ENCODE data around the gene SNRNP48. TPM values are rescaled to one million over a fixed set of nuclear protein-coding genes. Genes with fewer than 3 reads are reported as not detected.

Gene SNRNP48
- total and polyA plus RNA-seq, 2 of the 8 experiments (the other 6 are each of a cell fraction or from before 2014, with no cell fraction given) = 7.7 to 21.0 TPM

GRCh38 chr6:7615611-7616383 lies 25.8 kb downstream of the SNRNP48 start:
- no peak overlapping the region for H3K4me2 ChIP-seq (ENCODE audit: insufficient read depth in 1 of 2, low read depth in 2 of 2, low read length in 2 of 2)
- no peak overlapping the region for H4K8ac ChIP-seq (ENCODE audit: extremely low read depth, insufficient read depth, low read length)
- no peak overlapping the region for H2BK20ac ChIP-seq (ENCODE audit: low read length)
- H3K9ac ChIP-seq (replicated peaks in 1 of 4; ENCODE audit: extremely low read depth in 1 of 4, low read depth in 3 of 4, low read length in 3 of 4) = no peak overlapping the region
- no peak overlapping the region for H3K56ac ChIP-seq (replicated peaks; ENCODE audit: insufficient read length, low read depth, low read length)
- H3K23ac ChIP-seq (ENCODE audit: insufficient read length) = no peak overlapping the region
- no peak overlapping the region for H2BK12ac ChIP-seq (ENCODE audit: low read depth, low read length)
- H2AFZ ChIP-seq (ENCODE audit: low read length) = no peak overlapping the region
- no peak overlapping the region for H2BK15ac ChIP-seq (ENCODE audit: low read length)
- H3K27ac ChIP-seq (ENCODE audit: low read depth, low read length) = no peak overlapping the region
- H4K20me1 ChIP-seq (replicated peaks in 1 of 2; ENCODE audit: control insufficient read depth in 1 of 2, insufficient read depth in 2 of 2, low read length in 2 of 2) = peaks cover 0 to 2% of the 10 kb centered on the region in 2 experiments
- H3K18ac ChIP-seq (ENCODE audit: extremely low read depth, low read length) = no peak overlapping the region
- H3K36me3 ChIP-seq (ENCODE audit: control insufficient read depth in 2 of 4, insufficient read depth in 4 of 4, low read length in 3 of 4) = peaks cover 0 to 14% (median 9%) of the 10 kb centered on the region in 4 experiments; a peak in 5 of 8 replicates
- WGBS, 2 experiments (ENCODE audit: extremely low coverage in 1 of 2, insufficient coverage in 1 of 2, insufficient read length in 1 of 2, insufficient replicate concordance in 2 of 2, low coverage in 1 of 2, low lambda C conversion rate in 2 of 2, missing lambda C conversion rate in 1 of 2) = 50% methylated on average over 7 of the region's 7 CpGs; no CpG with 5 or more reads in 1 of the 2 experiments
- peak in 1 of 2 experiments; percentile 58 for DNase-seq (ENCODE audit: low read depth in 1 of 2, low spot score in 2 of 2)
- no peak overlapping the region for H4K5ac ChIP-seq (ENCODE audit: insufficient read length, low read depth, low read length)
- H3K23me2 ChIP-seq (ENCODE audit: low read depth, low read length) = no peaks in the 10 kb centered on the region
- POLR2A ChIA-PET (ENCODE audit: partially characterized antibody) = interaction anchor here (0.6 to 1.0 kb wide), 4 partner anchors 26 to 463 kb away, joined by 3 to 4 read pairs (median 4); partner anchors contain the start of gene SNRNP48
- H3K4me3 ChIP-seq (ENCODE audit: extremely low read depth in 1 of 4, insufficient read depth in 2 of 4, low read depth in 3 of 4, low read length in 4 of 4) = no peak overlapping the region
- no peak overlapping the region for H2BK120ac ChIP-seq (replicated peaks; ENCODE audit: low read depth, low read length)
- H4K91ac ChIP-seq (replicated peaks; ENCODE audit: insufficient read length, low read length) = no peak overlapping the region
- no peaks in the 10 kb centered on the region for H3K4me1 ChIP-seq (replicated peaks in 1 of 4; ENCODE audit: control insufficient read depth in 3 of 4, insufficient read depth in 4 of 4, low read length in 3 of 4)
- no peaks in the 10 kb centered on the region for H3K9me3 ChIP-seq (ENCODE audit: insufficient read depth in 2 of 2, low read depth in 1 of 2, low read length in 1 of 2)
- H3K79me2 ChIP-seq (ENCODE audit: control insufficient read depth in 1 of 2, insufficient read depth in 2 of 2, low read length in 2 of 2) = no peaks in the 10 kb centered on the region
- H3K27me3 ChIP-seq (replicated peaks in 1 of 4; ENCODE audit: control insufficient read depth in 3 of 4, extremely low read depth in 1 of 4, insufficient read depth in 3 of 4, low read length in 3 of 4) = no peaks in the 10 kb centered on the region
- CTCF ChIA-PET (ENCODE audit: partially characterized antibody) = interaction anchor here (0.5 to 5.5 kb wide), 52 partner anchors 8 to 939 kb away, joined by 3 to 24 read pairs (median 4); partner anchors contain the start of gene BMP6
- H2BK5ac ChIP-seq (ENCODE audit: low read depth, low read length) = no peak overlapping the region
- no peaks in the 10 kb centered on the region for H3K79me1 ChIP-seq (ENCODE audit: low read depth, low read length)
- no peak overlapping the region for H3K4ac ChIP-seq (replicated peaks; ENCODE audit: insufficient read length, low read depth, low read length)
- no peak overlapping the region for H2AK5ac ChIP-seq (ENCODE audit: low read depth, low read length)
- FAIRE-seq = peak; percentile 7
- no peak overlapping the region for H3K14ac ChIP-seq (ENCODE audit: insufficient read length)
- TF ChIP-seq POLR2A (IDR thresholded peaks at IDR 0.05; ENCODE audit: control extremely low read depth in 1 of 2, low read depth in 2 of 2, low read length in 2 of 2) (no peak), CREB1 (IDR thresholded peaks at IDR 0.05) (no peak), TCF12 (IDR thresholded peaks at IDR 0.05; ENCODE audit: low read depth, low read length) (no peak), GABPA (IDR thresholded peaks at IDR 0.05; ENCODE audit: borderline replicate concordance, insufficient read depth, low read length) (no peak), ZNF274 (IDR thresholded peaks at IDR 0.05; ENCODE audit: borderline replicate concordance, extremely low read depth, low read length) (no peak), SRF (IDR thresholded peaks at IDR 0.05; ENCODE audit: low read depth, low read length) (no peak), POU5F1 (IDR thresholded peaks at IDR 0.05; ENCODE audit: low read depth, low read length) (no peak), CBX5 (IDR thresholded peaks at IDR 0.05; ENCODE audit: low read depth, low read length) (no peak), EP300 (IDR thresholded peaks at IDR 0.05; ENCODE audit: borderline replicate concordance in 1 of 2, low read depth in 2 of 2, low read length in 2 of 2) (no peak), CHD2 (IDR thresholded peaks at IDR 0.05; ENCODE audit: low read length) (no peak), SIRT6 (IDR thresholded peaks at IDR 0.05; ENCODE audit: low read length) (no peak), RAD21 (IDR thresholded peaks at IDR 0.05 in 1 of 2, conservative IDR thresholded peaks at IDR 0.05 in 1 of 2; ENCODE audit: low read depth in 2 of 2, low read length in 2 of 2) (peak; percentile 85 to 88)

All from H1 (cell line).